ENCODE results near the gene TRMT61B.
A peak's percentile ranks its signal among the peaks of the same experiment; 100 is the strongest.

TRMT61B gene

GRCh38 chr2:28855193-28855592, 14.9 kb downstream of the TRMT61B start:
- ATAC-seq: no peak

GRCh38 chr2:28842042-28842441, 28.1 kb downstream of the TRMT61B start:
- ATAC-seq: no peak

- no peak for ATAC-seq
These were observed 31.1 kb downstream of the TRMT61B start for GRCh38 chr2:28838971-28839370.

- no peak for ATAC-seq
These were observed 34.3 kb downstream of the TRMT61B start for GRCh38 chr2:28835781-28836180.

- ATAC-seq: no peak
These were observed 36.2 kb downstream of the TRMT61B start for GRCh38 chr2:28833740-28834470.

GRCh38 chr2:28828382-28828781, 41.7 kb downstream of the TRMT61B start:
- no peak for ATAC-seq

- no peak for ATAC-seq
These were observed 45.2 kb downstream of the TRMT61B start for GRCh38 chr2:28824870-28825269.

- ATAC-seq: no peak
These were observed 45.9 kb downstream of the TRMT61B start for GRCh38 chr2:28824207-28824606.

- ATAC-seq: no peak
These were observed 48.1 kb downstream of the TRMT61B start for GRCh38 chr2:28822036-28822435.

- ATAC-seq: peak in 1 of 2 donors; percentile 84
These were observed 48.7 kb downstream of the TRMT61B start for GRCh38 chr2:28821295-28821958.

GRCh38 chr2:28818053-28818452, 52.1 kb downstream of the TRMT61B start:
- ATAC-seq: no peak

GRCh38 chr2:28810384-28811285, 59.5 kb downstream of the TRMT61B start, which contains the start of gene SPDYA:
Gene SPDYA (plus strand): TSS chr2:28810834. CDS start chr2:28816015, 5,181 bp downstream.
- ATAC-seq: peak; percentile 93 to 95

GRCh38 chr2:28809927-28810326, 60.2 kb downstream of the TRMT61B start:
- no peak for ATAC-seq

GRCh38 chr2:28802975-28803429, 67.1 kb downstream of the TRMT61B start:
- no peak for ATAC-seq

GRCh38 chr2:28801726-28802125, 68.4 kb downstream of the TRMT61B start:
- no peak for ATAC-seq

All from activated CD4-positive, CD25-positive, alpha-beta regulatory T cell treated with anti-CD3 and anti-CD28 coated beads, Interleukin-2, amount 50 U/mL, for 24 hours (primary cell).